AML-193 (cell line): Measurements from ENCODE around the gene GJA8.
A peak's percentile ranks its signal among the peaks of the same experiment; 100 is the strongest.
"Not testable (repeated sequence)": the region's sequence is repeated elsewhere in the genome, so short reads cannot be mapped to it uniquely, and the experiment has no call there.

ENCODE experiments used
- DNase-seq, 2 experiments: peaks; one replicate each; lab custom pipeline; 2025; lab: John Stamatoyannopoulos, UW

The GJA8 gene

DNA sequence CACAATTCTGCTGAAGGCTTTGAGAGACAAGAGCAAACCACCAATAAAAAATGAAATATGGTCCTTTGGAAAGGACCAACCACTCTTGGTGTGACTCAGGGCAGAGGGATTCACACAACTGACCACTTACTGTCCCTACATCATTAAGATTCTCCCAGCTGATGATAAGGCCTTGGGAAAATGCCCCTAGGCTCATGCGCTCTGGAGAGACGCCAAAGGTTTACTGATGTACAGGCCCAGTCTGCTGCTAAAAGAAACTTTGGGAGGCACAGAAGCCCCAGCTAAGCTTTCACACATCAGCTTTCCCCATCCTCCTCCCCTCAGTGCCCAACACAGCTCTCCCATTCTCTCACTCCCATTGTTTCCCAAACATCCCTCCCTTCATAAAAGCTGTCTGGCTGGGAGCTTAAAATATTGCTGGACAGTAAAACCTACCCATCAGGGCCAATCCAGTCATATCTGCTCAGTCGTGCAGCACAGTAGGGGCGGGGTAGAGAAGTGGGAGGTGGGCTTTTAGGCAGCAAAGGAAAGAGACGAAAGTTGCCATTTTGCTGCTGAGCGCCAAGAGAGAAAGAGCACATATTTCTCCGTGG, at the start of gene GJA8:
TSS of gene GJA8 (plus strand) at position 543 of the 593 bp plus-strand sequence. CDS start 5,161 bp downstream, outside the sequence.
- DNase-seq: no peak

DNA sequence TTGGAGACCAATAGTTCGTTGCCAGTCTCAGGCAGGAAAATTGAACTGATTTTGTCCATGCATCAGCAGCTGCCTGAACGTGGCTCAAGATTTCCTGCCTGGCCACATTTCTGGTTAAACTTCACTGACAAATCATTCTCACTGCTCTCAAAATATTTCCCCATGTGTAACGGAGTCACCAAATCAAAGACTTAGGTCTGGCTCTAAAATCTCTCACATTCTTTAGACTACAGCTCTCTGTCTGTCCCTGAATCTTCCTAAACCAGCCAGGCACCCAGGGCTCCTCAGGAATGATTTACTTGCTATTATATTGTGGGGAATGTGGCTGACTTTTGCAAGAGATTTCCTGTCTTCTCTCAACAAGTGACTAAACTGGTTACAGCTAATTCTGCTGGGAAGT, 49.2 kb upstream of the GJA8 start:
- DNase-seq: no peak

DNA sequence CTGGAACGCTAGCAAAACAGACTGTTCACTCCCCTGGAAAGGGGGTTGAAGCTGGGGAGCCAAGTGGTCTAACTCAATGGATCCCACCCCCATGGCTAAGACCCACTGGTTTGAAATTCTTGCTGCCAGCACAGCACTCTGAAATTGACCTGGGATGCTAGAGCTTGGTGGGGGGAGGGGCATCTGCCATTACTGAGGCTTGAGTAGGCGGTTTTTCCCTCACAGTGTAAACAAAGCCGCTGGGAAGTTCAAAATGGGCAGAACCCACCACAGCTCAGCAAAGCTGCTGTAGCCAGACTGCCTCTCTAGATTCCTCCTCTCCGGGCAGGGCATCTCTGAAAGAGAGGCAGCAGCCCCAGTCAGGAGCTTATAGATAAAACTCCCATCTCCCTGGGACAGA, 47.6 kb upstream of the GJA8 start:
- not testable (repeated sequence) for DNase-seq

DNA sequence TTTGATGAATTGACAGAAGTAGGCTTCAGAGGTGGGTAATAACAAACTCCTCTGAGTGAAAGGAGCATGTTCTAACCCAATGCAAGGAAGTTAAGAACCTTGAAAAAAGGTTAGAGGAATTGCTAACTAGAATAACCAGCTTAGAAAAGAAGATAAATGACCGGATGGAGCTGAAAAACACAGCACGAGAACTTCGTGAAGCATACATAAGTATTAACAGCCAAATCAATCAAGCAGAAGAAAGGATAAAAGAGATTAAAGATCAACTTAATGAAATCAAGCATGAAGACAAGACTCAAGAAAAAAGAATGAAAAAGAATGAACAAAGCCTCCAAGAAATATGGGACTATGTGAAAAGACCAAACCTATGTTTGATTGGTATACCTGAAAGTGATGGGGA, 46.6 kb upstream of the GJA8 start:
- DNase-seq: not testable (repeated sequence)

DNA sequence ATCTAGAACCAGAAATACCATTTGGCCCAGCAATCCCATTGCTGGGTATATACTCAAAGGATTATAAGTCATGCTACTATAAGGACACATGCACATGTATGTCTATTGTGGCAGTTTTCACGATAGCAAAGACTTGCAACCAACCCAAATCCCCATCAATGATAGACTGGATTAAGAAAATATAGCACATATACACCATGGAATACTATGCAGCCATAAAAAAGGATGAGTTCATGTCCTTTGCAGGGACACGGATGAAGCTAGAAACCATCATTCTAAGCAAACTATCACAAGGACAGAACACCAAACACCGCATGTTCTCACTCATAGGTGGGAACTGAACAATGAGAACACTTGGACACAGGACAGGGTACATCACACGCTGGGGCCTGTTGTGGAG, 35.4 kb upstream of the GJA8 start:
- not testable (repeated sequence) for DNase-seq

DNA sequence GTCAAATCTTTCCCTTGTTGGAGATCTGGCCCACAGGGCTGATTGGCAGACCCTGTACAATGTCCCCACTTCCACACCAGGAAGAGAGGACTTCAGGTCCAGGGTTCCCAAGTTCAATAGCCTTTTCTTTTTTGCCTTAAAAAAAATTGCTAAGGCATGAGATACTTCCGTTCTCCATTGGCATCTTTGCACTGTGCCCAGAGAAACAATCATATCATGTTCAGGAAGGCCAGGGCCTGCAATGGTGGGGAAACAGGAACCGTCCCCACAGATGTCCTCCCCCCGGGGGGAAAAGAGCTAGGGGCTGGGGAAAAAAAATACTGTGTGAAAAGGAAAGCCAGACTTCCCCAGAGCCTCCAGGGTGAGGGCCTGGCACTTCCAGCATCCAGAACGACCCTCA, 24.6 kb upstream of the GJA8 start:
- no peak for DNase-seq

DNA sequence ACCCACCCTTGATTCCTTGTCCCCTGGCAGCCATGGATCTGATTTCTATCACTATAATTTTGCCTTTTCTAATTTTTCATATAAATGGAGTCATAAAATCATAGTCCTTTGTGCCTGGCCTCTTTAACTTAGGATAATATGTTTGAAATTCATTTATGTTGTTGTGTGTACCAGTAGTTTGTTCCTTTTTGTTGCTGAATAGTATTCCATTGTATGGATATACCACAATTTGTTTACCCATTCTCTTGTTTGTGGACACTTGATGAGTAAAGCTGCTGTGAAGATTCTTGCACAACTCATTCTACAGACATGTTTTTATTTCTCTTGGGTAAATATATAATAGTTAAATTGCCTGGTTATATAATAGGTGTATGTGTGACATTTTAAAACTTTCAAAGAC, 22.7 kb upstream of the GJA8 start:
- no peak for DNase-seq

DNA sequence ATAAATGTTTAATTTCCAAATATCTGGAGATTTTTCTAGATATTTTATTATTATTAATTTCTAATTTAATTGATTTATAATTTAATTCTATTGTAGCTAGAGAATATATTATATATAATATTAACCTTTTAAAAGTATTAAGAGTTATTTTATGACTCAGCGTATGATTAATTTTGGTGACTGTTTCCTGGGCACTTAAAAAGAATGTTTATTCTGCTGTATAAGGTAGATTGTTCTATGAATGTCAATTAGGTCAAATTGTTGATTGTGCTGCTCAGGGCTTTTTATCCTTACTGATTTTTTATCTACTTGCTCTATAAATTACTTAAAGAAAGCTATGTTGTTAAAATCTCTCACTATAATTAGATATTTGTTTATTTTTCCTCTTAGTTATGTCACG, 20.1 kb upstream of the GJA8 start:
- no peak for DNase-seq

DNA sequence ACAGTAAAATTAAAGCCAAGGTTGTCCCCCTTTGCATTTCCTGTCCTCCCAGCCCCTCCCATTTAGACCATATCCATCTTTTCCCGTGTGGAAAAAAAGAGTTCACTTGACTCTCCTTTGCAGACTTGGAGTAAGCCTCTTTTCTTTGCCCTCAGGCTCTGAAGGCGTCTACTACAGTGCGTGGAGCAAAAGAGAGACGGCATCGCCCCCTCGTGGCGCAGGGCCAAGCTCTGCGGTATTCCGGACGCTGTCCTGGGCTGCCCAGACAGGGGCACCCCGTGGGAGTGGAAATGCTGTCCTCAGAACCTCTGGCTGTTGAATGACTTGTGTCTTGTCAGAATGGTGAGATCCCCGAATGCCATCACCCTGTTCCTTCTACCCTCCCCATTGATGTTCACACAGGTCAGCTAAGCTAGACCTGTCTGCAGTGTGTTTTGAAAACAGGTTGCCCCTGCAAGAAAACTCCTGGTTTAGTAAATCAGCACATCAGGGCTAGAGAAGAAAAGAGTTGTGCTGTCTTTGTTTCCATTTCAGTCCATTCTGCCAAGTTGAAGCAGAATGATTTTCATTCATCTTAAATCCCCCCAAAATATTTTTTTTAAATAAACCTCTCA, 12.3 kb upstream of the GJA8 start:
- DNase-seq: peak; percentile 36 to 49

DNA sequence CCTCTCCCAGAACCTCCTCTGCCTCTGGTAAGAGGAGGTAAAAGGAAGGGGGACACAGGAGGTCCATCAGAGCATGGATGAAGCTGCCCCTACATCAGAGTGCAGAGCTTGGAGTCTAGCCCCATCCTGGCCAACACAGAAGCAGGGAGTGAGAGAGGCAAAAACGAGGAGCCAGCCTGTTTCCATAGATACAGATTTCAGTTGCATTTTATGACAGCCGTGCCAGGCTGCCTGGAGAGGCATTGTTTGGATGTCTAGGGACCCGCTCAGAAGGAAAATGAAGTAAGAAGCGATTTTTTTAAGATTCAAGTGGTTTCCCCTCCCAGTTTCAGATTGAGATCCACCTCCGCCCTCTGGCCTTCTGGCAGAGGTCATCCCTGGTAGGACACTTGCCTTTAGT, 11.5 kb upstream of the GJA8 start:
- no peak for DNase-seq

DNA sequence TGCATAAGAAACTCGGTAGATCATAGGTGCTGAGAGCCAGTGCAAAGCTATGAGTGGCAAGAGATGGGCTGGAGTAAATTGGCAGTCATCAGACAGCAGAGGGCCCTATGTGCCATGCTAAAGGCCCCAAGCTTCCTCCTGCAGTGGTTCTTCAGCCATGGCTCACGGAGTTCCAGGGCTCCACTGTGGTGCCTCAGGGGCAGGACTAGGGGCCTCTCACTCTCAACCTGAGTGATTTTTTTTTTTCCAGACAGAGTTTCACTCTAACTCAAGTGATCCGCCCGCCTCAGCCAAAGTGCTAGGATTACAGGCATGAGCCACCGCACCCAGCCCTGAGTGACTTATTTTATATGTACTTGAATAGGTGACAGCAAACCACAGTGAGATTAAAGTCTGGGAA, 10.4 kb upstream of the GJA8 start:
- DNase-seq: peak; percentile 3 to 7

DNA sequence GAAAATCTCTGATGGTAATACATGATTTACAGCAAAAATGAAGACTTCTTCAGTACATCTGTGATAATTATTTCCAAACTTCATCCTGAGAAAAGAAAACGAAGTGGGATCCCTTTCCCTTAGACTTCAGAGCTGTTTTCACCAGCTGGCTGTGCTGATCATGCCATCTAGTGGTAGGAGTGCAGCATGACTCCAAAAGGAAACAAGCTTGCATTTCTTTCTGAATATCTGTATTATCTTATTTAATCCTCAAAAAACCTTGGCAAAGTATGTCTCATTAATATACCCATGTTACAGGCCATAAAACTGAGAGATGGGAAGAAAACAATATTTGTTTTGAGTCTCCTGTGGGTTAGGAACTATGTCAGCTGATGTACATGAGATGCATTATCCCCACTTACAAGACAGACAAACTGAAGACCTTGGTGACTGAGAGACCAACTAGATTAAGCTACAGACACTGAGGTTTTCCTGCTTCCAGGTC, 9.8 kb upstream of the GJA8 start:
- peak; percentile 15 to 30 for DNase-seq

DNA sequence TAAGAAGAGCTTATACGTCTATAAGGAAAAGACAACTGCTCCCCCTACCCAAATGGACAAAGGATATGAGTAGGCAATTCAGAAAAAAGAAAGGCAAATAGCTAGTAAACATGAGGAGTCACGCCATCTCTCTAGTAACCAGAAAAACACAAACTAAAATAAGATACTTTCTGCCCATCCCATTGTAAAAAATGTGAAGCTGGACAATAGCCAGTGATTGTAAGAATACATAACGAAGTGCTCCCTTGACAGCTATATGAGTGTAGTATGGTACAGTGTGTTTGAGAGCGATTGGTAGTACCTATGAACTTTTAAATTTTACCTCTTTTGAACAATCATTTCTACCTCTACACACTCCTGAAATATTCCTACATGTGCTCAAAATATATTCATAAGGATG, 7.5 kb upstream of the GJA8 start:
- no peak for DNase-seq

DNA sequence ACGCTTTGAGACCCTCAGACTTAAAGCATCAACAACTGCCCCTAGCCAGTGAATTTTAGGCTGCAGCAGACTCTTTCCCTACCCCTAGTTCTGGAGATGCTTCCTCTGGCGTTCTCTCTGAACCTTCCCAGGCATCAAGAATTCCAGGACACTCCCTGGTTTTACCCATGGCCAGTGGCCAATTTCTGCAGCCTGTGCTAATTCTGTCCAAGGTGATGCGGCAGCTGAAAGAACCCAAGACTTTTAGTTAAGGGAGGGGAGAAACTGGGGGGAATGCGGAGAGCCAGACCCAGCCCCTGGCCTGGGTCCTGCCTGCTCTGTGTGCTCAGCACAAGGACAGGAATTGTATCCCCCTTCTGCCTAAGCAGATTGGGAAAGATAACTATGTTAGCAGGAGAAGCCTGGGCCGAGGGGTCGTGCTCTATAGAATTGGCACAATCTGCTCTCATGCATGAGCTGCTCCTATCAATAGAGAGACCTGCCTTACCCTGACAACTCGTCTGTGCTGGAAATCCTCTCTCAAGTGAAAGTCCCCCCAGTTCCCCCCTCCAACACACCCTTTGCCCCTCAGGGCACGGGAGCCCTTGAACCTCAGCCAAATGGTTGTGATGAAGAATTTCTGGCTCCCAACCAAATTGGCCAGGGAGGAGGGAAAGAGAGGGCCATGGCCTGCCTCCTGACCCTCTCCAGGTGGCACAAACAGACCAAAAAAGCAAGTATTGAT, 5.4 kb upstream of the GJA8 start:
- no peak for DNase-seq

DNA sequence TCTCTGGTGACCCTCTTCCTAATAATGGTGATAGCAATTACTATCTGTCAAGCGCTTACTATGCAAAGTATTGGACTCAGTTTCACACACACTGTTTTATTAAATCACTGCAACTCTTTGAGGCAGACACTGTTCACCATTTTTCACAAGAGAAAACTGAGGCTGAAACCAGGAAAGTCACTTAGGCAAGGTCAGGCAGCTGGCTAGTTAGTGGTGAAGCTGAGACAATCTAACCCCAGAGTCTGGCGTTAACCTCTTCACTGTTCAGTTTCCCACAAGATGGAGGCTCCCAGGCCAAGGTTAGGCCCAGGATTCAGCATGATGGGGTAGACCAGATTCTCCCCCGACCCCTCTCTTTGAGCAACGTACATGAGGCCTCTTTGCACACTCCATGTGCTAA, 4.8 kb upstream of the GJA8 start:
- no peak for DNase-seq

DNA sequence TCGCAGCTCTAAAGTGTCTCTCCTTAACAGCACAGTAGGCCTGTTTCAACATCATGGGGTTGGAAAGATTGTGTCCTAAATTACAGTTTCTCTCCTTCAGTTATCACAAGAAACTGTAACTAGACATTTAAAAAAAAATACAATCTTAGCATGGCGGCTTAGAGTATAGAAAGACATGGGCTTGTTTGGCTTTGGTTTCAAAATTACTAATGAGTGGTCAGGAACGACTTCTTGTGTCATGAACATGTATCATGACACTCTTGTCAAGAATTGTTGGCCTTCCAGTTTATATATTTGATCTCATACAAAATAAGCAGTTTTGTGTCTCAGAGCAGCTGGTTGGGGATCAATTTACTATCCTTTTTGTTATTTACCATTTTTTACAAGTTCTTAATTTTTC, 2.1 kb downstream of the GJA8 start:
- DNase-seq: no peak

DNA sequence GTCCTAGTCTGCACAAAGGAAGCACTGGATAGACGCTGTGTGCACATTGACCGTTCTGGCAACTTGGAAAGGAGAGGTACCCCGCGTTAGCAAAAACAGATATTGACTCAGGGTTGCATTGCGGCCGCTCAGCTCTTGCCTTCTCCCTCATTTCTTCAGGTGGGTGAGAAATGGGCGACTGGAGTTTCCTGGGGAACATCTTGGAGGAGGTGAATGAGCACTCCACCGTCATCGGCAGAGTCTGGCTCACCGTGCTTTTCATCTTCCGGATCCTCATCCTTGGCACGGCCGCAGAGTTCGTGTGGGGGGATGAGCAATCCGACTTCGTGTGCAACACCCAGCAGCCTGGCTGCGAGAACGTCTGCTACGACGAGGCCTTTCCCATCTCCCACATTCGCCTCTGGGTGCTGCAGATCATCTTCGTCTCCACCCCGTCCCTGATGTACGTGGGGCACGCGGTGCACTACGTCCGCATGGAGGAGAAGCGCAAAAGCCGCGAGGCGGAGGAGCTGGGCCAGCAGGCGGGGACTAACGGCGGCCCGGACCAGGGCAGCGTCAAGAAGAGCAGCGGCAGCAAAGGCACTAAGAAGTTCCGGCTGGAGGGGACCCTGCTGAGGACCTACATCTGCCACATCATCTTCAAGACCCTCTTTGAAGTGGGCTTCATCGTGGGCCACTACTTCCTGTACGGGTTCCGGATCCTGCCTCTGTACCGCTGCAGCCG, 5.4 kb downstream of the GJA8 start:
- DNase-seq: no peak

DNA sequence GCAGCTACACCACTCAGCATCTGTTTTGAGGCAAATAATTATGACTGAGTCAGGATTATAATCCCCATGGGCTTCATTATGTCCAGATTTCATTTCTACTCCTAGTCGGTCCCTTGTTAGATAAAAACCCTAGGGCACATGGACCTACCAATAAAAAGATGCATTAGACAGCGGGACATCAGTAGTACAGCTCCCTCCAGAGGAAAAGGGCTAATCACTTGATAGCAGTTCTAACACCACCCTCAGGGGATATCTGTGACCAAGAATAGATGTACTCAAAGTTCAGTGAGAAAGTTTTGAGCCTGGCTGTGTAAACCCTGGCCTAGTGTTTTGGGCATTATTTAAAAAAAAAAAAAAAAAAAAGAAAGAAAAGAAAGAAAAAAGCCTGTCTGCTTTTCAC, 10.0 kb downstream of the GJA8 start:
- no peak for DNase-seq

DNA sequence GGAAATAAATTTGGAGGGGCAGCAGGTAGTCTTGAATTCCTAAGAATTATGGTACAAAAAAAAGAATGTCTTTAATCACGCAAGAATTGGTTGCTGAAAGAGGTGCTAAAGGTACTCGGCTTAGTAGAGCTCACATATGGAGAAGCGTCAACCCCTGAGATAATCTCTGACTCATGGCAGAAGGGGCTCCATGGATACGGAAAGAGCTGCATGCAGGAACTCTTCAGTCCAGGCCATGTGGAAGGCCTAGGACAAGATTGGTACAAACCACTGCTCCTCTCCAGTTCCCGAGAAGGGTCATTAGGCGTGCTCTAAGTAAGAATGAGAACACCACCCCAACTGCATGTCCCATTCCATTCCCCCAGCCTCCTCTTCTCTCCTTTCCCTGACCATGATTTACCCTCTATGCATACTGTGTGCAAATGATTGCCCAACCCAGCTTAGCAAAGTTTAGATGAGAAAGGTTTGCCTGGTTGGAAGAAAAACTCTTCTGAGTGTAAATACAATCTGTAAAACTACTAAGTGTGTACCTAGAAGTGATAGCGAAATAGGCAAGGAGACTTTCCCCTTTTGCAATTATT, 10.9 kb downstream of the GJA8 start:
- DNase-seq: no peak

DNA sequence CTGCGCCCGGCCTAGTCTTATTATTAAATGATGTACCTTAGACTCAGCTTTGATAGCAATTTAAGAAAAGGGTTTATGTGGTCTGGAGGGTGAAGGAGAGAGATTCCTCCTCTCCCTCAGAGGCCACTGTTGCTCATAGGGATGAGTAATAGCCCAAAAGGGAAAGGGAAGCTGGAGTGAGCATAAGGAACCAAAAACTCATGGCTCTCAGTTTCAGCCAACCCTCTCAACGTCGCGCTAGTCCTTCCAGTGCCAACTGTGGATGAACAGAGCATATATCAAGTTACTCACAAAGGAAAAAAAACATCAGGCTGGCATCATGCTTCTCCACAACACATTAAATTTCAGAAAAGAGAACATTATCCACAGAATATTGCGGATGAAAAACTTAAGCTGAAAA, 17.3 kb downstream of the GJA8 start:
- no peak for DNase-seq

DNA sequence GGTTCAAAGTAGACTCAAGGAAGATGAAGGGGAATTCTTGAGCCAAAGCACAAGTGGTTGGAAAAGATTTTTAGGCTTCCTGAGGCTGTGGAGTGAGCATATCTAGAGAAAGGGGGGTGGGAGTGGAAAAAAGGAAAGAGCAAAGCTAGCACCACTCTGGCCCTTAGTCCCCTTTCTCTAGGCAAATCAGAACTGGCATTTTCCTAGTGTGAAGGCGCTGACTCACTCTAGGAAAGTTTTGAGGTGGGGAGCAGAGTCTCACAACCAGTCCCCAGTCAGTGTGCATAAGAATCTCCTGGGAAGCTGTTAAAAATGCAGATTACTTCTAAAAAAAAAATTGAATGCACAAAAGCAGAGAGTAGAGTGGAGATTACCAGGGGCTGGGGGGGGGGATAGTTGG, 22.2 kb downstream of the GJA8 start:
- DNase-seq: no peak

DNA sequence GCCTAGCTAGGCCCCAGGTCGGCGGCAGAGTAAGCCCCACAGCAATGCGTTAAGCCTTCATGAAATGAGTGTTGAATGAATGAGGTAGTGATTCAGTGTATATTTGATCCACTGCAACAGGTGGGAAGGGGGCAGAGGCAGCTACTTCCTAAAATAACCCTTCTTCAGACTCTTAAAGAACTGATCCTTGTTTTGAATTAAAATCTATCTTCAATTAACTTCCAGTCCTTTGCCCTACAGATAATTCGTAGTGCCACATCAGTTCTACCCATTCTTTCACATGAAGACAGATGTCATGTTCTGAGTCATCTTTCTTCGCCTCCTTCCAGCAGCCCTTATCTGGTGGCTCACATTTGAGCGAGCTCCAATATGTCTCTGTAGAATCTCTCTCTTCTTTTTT, 24.6 kb downstream of the GJA8 start:
- not testable (repeated sequence) for DNase-seq
